Cerebellar cortex (tissue), 1 donor: ENCODE data around the gene PDE12.
A peak's percentile ranks its signal among the peaks of the same experiment; 100 is the strongest.

Experiments
- DNase-seq: peaks from one replicate; pipeline ENCODE4 v3.0.0-alpha.2; 2015; ENCODE audit warnings: low spot score

PDE12 gene

GRCh38 chr3:57555738-57556458 lies at the start of gene PDE12:
TSS of gene PDE12 (plus strand) at chr3:57556274. CDS start at chr3:57556380, 106 bp downstream.
- DNase-seq: peak; percentile 91

- DNase-seq: no peak
Observed at GRCh38 chr3:57512166-57512565, 43.9 kb upstream of the PDE12 start.

DNA sequence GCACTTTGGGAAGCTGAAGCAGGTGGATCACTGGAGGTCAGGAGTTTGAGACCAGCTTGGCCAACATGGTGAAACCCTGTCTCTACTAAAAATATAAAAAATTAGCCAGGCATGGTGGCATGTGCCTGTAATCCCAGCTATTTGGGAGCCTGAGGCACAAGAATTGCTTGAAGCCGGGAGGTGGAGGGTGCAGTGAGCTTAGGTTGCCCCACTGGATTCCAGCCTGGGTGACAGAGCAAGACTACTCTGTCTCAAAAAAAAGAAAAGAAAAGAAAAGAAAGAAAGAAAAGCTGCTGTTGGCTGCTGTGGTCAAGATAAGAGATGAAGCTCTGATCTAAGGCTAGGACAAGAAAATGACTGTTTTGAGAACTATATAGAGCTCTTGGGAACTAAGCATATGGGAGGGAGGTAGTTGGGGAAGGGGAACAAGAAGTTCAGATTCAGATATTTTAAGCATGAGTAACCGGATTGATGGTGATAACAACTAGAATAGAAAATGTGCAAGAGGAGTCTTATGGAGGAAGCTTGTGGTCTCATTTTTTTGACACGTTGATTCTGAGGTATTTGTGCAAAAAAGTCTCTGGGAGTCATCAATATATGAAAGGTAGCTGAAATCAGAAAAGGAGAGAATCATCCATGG lies 37.7 kb upstream of the PDE12 start:
- no peak for DNase-seq

DNA sequence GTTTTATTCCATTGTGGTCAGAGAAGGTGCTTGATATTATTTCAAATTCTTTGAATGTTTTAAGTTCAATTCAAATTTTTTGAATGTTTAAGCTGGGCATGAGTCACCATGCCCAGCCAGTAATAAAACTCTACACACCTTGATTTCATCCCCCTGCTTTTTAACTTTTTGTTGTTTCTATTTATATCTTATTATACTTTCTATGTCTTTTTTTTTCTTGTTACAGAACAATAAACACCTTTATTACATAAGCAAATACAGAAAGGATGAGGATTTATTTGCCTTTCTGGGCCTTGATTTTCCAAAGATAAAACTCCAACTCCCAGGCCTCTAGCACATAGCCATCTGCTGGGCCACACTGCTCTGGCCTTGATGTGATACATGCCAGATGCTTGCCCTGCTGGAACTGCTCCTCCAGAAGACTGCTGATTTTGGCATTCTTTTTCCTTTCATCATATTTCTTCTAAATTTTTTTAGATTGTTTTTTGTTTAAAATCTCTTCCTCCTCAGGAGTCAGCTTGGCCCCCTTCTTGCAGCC lies 25.9 kb upstream of the PDE12 start:
- DNase-seq: peak; percentile 8

DNA sequence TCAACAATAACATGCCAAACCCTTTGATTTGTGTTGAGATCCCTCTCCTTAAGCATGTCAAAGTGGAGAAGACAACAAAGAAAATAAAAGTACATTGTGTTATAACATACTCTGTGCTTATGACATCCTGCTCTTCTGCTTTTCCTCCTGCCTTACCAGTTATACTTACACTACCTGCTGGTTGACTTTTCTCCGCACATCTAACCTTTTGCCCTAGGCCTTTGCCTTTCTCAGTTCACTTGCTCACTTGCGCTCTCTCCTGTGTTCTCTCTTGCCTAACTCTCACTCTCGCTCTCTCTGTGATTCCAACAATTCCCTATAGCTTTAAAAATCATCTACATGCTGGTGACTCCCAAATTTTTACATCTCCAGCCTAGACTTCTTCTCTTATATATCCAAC lies 17.6 kb upstream of the PDE12 start:
- no peak for DNase-seq

DNA sequence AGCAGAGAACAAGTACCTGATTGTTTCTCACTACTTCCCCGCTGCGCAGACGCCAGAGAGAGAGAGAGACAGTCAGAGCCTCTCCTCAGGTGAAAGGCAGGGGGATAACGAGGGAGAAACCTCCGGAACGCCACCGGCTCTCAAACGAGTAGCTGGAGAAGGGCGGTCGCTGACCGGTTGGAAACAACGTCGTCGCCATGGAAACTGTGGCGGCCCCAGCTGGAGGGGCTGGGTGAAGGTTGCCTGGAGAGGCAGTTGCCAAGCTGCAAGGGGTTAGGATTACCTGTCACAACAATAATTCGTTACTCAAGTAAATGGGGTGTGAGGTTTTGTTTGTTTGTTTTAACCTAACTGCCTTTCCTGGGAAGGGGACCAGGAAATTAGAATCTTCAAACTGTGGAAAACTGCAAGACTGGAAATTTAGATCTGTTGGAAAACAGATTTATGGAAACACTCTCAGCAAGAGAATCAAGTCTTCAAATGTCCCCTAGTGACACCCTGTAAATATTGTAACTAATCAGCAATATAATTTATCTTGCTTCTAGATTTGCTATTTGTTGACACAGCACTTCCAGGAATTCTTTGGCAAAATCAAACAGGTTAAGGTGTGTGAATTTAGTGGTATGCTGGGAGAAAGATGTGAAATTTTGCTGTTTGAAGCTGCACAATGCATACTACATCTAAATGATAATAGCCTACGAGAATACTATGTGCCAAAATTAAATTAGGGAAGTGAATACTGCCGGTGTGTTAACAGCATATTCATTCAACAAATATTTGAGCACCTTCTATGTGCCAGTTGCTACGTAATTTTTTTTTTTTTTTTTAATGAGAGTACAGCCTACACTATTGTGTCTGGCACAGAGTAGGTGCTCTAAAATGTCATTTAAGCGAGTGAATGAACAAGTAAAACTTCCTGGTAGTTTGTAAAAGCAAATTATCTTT lies 11.6 kb upstream of the PDE12 start, which contains the start of gene DNAH12:
Gene DNAH12 (minus strand): TSS at position 164 of the 945 bp plus-strand sequence. CDS start 1,474 bp downstream, outside the sequence.
- peak; percentile 22 for DNase-seq

DNA sequence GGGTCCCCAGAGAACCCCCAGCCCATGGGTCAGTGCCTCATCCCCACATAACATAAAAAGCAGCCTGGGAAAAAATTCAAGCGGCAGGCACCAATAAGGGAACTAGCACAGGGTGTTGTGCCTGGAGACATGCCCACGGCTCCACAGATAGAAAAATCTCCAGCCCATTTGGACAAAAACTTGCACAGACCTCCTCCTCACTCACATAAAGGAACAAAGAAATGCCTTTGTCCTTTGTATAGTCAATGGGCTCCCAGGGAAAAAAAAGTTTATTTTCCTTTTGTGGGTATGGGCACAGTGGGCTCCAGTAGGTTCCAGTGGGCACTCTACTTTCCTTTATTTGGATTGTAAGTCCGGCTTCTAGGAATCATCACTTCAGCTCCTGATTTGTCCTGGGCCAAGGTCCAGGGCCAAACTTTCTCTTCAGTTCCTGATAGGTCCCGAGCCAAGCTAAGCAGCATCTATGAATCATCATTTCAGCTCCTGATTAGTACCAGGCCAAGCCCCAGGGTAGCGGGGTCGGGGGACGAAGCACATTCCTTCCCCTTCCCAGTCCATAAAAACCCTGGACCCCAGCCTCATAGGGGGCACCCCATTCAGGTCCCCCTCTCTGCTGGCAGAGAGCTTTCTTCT lies 10.3 kb upstream of the PDE12 start:
- DNase-seq: no peak

DNA sequence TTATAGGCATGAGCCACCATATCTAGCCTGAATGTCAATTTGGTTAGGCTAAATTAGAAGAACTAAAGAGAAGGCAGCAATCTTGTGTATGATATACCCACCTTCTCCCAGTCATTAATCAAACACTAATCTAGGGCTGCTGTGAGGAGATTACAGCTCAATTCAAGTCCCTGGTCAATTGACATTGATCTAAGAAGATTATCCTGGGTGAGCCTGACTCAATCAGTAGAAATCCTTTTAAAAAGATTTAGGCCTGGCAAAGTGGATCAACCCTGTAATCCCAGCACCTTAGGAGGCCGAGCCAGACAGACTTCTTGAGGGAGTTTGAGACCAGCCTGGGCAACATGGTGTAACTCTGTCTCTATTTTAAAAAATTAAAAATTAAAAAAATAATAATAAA lies 9.5 kb upstream of the PDE12 start:
- DNase-seq: no peak

GRCh38 chr3:57555306-57555705 lies 768 bp upstream of the PDE12 start:
- DNase-seq: no peak

DNA sequence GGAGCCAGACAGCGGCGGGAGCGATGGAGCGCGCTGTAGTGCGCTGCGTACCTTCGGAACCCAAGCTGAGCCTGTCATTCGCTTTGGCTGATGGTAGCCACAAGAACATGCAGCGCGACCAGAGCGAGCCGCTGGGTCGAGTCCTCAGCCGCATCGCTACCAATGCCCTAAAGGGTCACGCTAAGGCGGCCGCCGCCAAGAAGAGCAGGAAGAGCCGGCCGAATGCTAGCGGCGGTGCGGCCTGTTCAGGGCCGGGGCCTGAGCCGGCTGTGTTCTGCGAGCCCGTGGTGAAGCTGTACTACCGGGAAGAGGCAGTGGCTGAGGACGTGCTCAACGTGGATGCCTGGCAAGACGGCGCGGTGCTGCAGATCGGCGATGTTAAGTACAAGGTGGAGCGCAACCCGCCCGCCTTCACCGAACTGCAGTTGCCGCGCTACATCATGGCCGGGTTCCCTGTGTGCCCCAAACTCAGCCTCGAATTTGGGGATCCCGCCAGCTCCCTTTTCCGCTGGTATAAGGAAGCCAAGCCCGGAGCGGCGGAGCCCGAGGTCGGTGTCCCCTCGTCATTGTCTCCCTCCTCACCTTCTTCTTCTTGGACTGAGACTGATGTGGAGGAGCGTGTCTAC lies 498 bp downstream of the PDE12 start:
- no peak for DNase-seq

DNA sequence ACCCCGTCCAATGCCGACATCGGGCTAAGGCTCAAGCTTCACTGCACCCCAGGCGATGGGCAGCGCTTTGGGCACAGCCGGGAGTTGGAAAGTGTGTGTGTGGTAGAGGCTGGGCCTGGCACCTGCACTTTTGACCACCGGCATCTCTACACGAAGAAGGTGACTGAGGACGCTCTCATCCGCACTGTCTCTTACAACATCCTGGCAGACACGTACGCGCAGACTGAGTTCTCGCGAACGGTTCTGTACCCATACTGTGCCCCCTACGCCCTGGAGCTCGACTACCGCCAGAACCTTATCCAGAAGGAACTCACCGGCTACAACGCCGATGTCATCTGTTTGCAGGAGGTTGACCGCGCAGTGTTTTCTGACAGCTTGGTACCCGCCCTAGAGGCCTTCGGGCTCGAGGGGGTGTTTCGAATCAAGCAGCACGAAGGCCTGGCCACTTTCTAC lies 1.0 kb downstream of the PDE12 start:
- peak; percentile 16 for DNase-seq

GRCh38 chr3:57559526-57559925 lies 3.5 kb downstream of the PDE12 start:
- no peak for DNase-seq

- no peak for DNase-seq
Observed at GRCh38 chr3:57569859-57570450, 13.9 kb downstream of the PDE12 start.

DNA sequence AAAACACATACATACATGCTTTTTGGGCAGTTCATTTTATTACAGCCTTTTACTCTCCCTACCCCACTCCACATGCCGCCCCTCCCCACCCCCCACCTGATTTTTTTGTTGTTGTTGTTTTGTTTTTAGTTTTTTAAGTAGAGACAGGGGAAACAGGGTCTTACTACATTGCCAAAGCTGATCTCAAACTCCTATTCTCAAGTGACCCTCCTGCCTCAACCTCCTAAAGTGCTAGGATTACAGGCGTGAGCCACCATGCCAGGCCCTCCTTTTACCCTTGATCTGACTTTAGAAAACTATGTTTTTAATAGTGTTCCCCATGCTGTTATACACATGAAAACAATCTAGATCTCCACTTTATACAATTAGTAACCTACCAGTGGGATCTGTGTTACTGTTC lies 14.8 kb downstream of the PDE12 start:
- no peak for DNase-seq

- no peak for DNase-seq
Observed at GRCh38 chr3:57572096-57572495, 16.0 kb downstream of the PDE12 start.

- DNase-seq: no peak
Observed at GRCh38 chr3:57575966-57576626, 20.0 kb downstream of the PDE12 start.

GRCh38 chr3:57577801-57578200 lies 21.7 kb downstream of the PDE12 start:
- DNase-seq: no peak

GRCh38 chr3:57582474-57583168 lies 26.5 kb downstream of the PDE12 start:
- no peak for DNase-seq

- DNase-seq: no peak
Observed at GRCh38 chr3:57583544-57583943, 27.5 kb downstream of the PDE12 start.

DNA sequence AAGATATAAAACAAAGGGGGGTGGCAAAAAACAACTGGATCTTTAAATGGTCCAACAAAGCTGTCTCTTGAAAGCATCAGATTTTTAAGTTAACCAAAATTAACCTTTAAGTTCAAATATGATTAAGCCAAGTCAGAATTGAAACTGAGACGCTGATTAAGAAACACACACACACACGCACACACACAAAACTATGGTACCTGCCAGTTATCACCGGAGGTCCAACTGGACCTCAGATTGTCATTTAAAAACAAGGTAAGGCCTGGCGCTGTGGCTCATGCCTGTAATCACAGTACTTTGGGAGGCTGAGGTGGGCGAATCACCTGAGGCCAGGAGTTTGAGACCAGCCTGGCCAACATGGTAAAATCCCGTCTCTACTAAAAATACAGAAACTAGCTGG lies 30.7 kb downstream of the PDE12 start:
- DNase-seq: no peak
